Anterior cingulate cortex (tissue), 58 donors: ENCODE data around the gene PRDM10.

Experiments used
- DNase-seq, 58 donors: peaks; one replicate each; lab custom pipeline; 2025; lab: John Stamatoyannopoulos, UW

PRDM10 gene

DNA sequence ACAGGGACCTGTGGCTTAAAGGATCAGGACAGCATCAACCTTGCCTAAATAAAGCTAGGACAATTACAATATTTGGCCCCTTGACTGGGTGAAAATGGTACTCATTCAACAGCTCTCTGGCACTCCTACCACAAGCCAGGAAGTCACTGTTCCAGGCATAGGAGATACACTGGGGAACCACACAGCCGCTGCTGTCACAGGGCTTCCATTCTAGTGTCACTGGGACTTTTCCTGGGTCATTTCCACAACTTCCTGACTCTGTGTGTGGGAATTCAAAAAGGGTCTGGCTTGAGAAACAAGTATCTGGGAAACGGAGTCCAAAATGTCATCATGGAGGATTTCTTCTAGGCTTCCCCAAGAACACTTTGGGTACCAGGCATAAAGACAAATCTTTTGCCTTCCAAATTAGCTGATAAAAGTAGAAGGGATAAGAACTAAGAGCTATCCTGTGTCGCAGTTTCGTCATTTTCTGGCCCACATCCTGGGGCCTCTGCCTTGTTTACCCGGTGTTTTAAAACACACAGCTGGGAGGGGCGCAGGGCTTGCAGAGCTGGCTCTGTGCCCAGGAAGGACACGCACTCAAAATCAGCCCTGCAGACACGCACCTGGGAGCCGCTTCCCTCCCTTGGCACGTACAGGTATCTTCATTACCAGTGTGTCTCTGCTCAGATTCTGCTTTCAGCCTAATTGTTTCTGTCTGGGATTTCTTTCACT is 149.0 kb downstream of the PRDM10 start:
- peak in 1 of 58 donors; percentile 8 for DNase-seq

DNA sequence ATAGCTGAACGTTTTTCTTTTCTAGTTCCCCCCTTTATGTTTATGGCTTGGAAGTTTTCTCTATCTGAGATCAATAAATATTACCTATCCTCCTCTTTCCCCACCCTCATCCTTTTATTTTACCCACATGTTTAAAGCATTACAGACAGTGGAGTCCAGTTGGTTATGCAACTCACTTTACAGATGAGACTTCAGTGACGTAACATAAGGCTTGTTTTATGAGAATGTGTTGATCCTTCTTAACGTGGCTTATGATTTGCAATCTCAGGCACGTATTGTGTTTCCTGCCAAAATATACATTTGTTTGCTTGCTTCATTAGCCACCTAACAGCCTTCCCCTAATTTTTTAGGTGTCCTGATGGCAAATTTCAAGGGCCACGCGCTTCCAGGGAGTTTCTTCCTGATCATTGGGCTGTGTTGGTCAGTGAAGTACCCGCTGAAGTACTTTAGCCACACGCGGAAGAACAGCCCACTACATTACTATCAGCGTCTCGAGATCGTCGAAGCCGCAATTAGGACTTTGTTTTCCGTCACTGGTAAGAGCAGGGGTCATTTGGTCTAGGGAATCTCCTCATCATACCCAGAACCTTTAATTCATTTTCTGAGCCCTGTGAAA is 150.4 kb downstream of the PRDM10 start:
- DNase-seq: no peak
